Astrocyte of the cerebellum (primary cell): Measurements from ENCODE around the gene TNK1.

Experiments
- DNase-seq: peaks from one replicate; pipeline ENCODE4 v3.0.0-alpha.2; 2011; ENCODE audit warnings: low read depth
- H3K4me3 ChIP-seq: 2 replicates; pipeline ENCODE4 v1.5.1; 2011; ENCODE audit warnings: mild to moderate bottlenecking, low read depth, low read length, moderate library complexity
- in situ Hi-C: cut with HindIII; loops from 2 replicates; pipeline ENCODE4 v1.10.0; 2017; ENCODE audit warnings: low sequenced_read_pairs
- TF ChIP-seq, protein P1 (sequence below): IDR thresholded peaks from 2 replicates; pipeline ENCODE4 v1.5.1; 2012; ENCODE audit warnings: low read length, low read depth, moderate library complexity, mild to moderate bottlenecking; ENCODE audit errors: missing control alignments

Gene TNK1

DNA sequence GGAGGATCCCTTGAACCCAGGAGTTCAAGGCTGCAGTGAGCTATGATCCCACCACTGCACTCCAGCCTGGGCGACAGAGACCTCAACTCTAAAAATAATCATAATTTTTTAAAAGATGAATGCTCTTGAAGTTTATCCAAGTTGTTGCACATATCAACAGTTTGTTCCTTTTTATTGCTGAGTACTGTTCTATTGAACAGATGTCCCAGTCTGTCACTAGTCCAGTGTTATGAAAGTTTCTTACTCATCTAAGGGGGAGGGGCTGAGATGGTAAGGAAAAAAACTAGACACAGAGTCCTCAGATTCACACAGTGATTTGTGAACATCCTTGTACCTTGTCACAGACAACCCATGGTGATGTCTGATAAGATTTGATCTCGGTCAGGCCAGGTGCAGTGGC lies 40.7 kb upstream of the TNK1 start:
- H3K4me3 ChIP-seq = no peak overlapping the region
- TF ChIP-seq, protein P1, sequence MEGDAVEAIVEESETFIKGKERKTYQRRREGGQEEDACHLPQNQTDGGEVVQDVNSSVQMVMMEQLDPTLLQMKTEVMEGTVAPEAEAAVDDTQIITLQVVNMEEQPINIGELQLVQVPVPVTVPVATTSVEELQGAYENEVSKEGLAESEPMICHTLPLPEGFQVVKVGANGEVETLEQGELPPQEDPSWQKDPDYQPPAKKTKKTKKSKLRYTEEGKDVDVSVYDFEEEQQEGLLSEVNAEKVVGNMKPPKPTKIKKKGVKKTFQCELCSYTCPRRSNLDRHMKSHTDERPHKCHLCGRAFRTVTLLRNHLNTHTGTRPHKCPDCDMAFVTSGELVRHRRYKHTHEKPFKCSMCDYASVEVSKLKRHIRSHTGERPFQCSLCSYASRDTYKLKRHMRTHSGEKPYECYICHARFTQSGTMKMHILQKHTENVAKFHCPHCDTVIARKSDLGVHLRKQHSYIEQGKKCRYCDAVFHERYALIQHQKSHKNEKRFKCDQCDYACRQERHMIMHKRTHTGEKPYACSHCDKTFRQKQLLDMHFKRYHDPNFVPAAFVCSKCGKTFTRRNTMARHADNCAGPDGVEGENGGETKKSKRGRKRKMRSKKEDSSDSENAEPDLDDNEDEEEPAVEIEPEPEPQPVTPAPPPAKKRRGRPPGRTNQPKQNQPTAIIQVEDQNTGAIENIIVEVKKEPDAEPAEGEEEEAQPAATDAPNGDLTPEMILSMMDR = no peak
- in situ Hi-C loops = no loop called here
- no peak for DNase-seq

DNA sequence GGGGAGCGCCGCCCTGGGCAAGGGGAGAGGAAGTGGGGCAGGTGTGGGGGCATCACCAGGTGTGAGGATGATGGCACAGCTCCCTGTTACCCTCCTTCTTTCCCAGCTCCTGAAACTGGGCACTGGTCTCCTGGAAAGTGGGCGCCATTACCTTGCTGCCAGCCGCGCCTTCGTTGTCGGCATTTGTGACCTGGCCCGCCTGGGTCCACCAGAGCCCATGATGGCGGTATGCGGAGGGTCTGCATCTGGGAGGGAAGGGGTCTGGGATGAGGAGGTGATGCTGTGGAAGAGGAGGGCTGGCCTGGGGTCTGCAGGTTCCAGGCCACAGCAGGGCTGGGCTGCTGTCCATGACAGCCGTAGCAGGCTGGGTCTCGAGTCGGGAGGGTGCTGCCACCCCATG lies 39.0 kb upstream of the TNK1 start:
- no peak overlapping the region for H3K4me3 ChIP-seq
- in situ Hi-C loops = no loop called here
- no peak for DNase-seq
- TF ChIP-seq, protein P1 = no peak

DNA sequence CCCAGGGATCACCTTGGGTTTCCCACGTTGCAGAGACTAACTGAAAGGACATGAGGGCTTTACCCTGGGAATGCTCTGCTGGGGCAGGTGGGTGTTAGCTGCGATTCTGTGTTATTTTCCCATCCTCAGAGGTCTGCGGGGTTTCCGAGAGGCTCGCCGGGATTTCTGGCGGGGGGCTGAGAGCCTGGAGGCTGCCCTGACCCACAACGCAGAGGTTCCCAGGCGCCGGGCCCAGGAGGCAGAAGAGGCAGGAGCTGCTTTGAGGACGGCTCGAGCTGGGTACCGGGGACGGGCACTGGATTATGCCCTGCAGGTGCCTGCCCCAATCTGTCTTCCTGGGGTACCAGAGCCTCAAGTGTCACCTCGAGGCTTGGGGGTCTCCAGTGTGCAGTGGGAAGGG lies 37.6 kb upstream of the TNK1 start:
- in situ Hi-C loops = no loop called here
- H3K4me3 ChIP-seq = no peak overlapping the region
- TF ChIP-seq, protein P1 = no peak
- no peak for DNase-seq

DNA sequence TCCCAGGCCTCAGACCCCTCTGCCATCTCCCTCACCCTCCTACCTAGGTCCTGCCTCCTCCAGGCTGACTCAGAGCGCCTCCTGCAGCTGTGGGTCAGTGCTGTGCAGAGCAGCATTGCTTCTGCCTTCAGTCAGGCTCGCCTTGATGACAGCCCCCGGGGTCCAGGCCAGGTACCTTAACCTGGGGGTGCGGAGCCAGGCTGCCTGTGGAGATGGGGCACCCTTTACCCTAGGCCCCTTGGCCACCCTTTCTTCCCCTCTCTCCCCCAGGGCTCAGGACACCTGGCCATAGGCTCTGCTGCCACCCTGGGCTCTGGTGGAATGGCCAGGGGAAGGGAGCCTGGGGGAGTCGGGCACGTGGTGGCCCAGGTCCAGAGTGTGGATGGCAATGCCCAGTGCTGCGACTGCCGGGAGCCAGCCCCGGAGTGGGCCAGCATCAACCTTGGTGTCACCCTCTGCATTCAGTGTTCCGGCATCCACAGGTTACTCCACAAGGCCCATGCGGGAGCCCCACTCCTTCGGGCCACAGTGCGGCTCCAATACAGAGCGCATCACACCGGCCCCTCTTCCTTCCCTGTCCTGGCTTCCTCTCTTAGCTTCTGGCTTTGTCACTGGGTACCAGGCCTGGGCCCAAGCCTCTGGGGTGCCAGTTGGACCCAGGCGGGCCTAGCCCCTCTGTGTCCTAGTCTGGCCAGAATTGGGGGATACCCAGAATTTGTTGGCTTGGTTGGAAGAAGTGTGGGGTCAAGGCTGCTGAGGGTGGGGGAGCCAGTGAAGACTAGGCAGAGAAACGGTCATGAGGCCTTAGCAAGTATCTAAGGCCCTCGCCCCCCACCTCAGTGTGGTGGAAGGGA lies 33.9 kb upstream of the TNK1 start:
- TF ChIP-seq, protein P1 = no peak
- DNase-seq = no peak
- in situ Hi-C loops = no loop called here
- H3K4me3 ChIP-seq = no peak overlapping the region

DNA sequence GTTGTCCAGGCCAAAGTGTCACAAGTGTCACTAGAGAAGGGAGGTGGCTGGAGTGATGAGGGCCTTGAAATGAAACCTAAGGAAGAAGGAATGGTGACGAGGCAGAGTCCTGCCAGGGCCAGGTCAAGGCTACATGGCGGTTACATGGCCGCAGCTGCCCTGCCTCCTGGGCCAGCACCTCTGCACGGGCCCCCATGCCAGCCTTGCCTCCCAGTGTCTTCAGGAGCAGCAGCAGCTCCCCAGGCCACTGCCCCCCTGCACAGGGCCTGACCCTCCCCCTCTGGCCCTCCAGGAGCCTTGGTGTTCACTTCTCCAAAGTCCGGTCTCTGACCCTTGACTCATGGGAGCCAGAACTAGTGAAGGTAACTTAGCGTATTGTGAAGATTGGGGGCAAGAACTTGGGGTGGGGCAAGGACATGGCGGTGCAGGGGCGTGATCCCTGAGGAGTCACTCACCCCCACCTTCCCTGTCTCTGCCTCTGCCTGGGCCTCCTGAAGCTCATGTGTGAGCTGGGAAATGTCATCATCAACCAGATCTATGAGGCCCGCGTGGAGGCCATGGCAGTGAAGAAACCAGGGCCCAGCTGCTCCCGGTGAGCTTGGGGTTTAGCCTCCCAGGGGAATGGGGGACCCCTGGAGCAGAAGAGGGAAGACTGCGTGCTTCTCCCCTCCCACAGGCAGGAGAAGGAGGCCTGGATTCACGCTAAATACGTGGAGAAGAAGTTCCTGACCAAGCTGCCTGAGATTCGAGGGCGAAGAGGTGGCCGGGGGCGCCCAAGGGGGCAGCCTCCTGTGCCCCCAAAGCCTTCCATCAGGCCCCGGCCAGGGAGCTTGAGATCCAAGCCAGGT lies 33.0 kb upstream of the TNK1 start:
- TF ChIP-seq, protein P1 = no peak
- no peak for DNase-seq
- in situ Hi-C loops = no loop called here
- no peak overlapping the region for H3K4me3 ChIP-seq

DNA sequence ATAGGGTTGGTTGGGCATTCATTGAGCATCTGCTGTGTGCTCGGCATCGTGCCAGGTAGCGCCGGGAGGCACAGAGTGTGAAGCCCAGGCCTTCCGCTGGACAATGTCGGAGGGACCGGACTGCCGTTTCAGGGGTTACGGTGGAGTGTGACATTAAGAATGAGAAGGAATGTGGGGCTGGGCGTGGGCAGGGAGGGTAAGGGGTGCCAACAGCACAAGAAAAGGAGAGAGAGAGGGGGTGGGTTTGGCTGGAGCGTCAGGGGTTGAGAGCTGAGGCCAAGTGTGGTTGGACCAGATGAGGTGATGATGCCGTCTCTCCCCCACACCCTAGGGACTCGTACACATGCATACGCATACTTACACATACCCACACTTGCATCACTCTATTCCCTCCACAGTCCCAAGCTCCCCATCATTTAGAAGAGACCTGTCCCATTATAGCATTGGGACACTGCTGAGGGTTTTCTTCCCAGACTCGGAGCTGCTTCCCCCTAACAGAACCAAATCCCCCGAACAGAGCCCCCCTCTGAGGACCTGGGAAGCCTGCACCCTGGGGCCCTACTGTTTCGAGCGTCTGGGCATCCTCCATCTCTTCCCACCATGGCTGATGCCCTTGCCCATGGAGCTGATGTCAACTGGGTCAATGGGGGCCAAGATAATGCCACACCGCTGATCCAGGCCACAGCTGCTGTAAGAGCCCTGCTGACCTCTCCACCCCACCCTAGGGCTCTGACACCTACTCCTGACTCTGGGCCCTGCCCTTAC lies 32.2 kb upstream of the TNK1 start:
- TF ChIP-seq, protein P1 = no peak
- no peak for DNase-seq
- in situ Hi-C loops = no loop called here
- no peak overlapping the region for H3K4me3 ChIP-seq
